ENCODE results near the gene OR10H4.
A peak's percentile ranks its signal among the peaks of the same experiment; 100 is the strongest.
"Not testable (repeated sequence)": the region's sequence is repeated elsewhere in the genome, so short reads cannot be mapped to it uniquely, and the experiment has no call there.

OR10H4 gene

DNA sequence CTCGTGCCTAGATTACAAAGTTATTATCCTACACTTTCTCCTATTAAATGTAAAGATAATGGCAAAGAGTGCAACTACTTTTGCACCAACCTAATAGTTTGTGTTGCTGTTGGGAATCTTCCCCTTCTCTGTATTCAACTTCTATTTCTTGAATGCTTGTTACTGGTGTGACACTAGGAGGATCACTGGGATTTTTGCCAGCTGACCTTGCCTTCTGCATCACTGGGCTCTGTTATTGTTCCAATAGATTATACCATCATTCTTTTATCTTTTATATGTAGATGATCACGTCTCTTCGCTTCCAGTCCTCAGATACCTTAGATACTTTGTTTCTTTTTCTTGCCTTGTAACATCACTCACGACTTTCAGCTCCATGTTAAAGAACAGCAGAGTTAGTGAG, 3.5 kb upstream of the OR10H4 start:
- DNase-seq, result no peak

DNA sequence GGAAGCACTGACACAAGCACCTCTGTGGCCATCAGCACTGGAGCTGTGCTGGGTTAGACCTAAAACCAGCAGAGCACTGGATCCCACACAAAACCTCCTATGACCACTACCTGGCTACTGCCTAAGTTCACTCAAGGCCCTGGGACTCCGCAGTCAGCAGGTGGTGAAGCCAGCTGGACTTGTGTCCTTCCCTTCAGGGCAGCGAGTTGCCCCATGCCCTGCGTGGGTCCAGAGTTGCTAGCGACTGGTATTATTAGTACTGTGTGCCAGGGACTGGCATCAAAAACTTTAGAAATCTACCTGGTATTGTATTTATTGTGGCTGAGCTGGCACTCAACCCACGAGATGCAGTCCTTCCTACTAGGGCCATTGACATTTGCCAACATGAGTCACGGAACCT, 6.0 kb downstream of the OR10H4 start:
- no peak for DNase-seq

DNA sequence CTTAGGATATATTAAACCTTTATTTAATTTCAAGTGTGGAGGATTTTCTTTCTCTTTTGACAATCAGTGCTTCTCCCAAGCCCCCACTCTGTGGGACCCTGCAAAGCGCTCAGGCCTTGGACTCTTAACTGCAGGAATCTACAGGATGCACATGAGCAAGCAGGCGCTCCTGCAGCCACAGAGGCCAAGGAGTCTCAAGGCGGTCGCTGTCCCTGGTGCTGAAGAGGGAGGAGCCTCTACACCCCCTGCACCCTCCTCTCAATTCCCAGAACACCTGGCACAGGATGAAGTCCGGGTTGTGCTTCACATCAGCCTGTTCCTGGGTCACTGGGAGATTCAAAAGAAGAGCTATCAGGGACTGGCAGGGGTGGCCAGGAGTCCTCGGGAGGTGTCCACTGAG, 13.5 kb downstream of the OR10H4 start:
- DNase-seq, result no peak

DNA sequence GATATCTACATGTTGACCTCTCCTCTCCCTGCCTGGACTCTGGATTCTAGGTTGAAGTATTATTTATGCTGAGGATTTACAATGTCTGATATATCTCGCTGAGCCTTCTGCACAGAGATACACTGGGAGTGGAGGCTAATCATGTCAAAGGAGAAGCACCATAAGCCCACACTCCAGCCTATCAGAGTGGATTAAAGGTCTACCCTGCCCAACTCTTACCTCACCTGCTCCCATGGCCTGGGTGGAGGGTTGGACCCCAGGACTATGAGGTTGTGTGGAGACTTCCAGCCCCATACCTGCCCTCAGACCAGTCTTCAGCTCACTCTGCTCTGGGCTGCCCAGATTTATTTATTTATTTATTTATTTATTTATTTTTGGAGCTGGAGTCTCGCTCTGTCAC, 15.4 kb downstream of the OR10H4 start:
- no peak for DNase-seq

DNA sequence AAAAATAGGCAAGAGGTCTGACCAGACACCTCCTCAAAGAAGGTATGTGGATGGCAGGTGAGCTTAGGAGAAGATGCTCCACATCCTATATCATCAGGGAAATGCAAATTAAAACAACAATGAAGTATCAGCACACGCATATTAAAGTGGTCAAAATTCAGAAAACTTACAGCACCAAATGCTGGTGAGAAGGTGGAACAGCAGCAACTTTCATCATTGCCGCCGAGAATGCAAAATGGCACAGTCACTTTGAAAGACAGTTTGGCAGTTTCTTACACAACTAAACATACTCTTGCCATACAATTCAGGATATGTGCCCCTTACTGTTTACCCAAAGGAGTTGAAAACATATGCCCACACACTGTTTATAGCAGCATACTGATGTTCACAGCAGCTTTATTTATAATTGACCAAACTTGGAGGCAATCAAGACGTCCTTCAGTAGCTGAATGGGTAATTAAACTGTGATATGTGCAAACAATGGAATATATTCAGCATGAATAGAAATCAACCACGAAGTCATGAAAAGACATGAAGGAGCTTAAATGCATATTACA, 22.5 kb downstream of the OR10H4 start:
- no peak for DNase-seq

DNA sequence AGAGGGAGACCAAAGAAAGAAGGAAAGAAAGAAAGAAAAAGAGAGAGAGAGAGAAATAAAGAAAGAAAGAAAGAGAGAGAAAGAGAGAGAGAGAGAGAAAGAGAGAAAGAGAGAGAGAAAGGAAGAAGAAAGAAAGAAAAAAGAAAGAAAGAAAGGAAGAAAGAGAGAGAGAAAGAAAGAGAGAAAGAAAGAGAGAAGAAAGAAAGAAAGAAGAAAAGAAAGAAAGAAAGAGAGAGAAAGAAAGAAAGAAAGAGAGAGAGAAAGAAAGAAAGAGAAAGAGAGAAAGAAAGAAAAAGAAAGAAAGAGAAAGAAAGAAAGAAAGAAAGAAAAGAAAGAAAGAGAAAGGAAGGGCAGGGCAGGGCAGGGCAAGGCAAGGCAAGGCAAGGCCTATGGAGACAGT, 23.2 kb downstream of the OR10H4 start:
- not testable (repeated sequence) for DNase-seq

DNA sequence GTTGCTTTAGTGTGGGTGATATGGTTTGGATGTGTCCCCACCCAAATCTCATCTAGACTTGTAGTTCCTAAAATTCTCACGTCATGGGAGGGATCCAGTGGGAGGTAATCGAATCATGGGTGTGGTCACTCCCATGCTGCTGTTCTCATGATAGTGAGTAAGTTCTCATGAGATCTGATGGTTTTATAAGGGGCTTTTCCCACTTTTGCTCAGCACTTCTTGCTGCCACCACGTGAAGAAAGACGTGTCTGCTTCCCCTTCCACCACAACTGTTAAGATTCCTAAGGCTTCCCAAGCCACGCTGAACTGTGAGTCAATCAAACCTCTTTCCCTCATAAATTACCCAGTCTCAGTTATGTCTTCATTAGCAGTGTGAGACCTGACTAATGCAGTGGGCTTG, 26.0 kb downstream of the OR10H4 start:
- DNase-seq, result no peak

DNA sequence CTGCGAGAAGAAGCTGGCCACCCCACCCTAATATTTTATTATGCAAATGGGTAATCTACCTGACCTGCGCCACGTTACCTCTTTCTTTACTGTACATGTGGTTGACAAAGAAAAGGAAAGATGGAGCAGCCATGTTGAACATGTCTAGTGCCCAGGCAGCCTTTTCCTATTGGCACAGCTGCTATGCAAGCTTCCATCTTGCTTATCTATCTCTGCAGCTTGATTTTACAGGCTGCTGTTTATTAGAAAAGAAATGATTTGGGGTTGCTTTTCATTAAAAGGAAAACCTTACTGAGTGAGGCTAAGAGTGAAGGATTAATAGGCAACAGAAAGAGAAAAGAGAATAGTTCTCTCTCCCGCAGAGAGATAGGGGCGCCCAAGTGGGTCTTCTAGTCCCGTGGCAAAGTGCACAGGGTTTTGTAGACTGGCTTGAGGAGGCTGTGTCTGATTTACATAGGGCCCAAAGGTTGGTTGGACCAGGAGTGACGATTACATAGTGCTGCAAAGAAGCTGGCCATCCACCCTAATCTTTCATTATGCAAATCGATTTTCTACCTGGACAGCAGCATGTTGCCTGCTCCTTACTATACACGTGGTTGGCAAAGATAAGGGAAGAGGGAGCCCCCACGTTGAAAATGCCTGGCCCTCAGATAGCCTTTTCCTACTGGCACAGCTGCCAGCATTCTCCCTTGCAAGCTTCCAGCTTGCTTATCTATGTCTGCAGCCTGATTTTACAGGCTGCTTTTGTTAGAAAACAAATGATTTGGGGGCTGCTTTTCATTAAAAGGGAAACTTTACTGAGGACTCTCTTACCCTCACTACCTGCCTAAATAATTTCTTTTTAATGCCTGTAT, 28.3 kb downstream of the OR10H4 start:
- no peak for DNase-seq

DNA sequence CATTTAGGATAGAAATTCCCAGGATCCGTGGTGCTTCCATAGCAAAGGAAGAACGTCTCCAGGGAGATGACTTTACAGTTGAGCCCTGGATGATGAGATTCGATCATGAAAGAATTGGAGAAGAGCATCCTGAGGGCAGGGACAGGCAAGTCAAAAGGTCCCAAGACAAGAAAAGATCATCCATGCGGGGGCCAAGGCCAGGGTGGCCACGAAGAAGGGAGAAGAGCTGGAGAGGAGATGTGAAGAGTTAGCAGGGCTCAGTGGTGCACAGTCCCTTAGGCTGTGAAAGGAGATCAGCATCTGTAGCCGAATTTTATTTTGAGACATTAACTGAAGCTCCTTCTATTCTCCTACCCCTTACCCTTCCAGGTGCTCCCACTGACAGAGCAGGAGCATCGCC, 28.9 kb downstream of the OR10H4 start:
- DNase-seq, result no peak

DNA sequence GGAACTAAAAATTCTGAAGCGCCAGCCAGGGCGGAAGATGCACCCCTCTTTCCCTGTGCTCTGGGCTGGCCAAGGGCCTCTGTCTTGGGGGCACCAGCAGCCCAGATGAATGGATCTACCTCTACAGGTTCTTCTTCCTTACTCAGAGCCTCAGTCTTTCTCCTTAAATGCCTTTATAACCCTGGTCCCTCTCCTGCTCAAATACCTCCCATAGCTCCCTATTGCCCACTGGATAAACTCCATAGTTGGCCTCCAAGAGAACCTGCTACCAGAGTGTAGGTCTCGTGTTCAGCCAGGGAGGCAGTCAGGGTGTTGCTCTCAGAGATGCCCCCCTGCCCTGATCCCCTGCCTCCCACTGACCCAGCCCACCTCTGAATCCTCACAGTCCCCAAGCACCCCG, 30.5 kb downstream of the OR10H4 start:
- DNase-seq, result no peak

DNA sequence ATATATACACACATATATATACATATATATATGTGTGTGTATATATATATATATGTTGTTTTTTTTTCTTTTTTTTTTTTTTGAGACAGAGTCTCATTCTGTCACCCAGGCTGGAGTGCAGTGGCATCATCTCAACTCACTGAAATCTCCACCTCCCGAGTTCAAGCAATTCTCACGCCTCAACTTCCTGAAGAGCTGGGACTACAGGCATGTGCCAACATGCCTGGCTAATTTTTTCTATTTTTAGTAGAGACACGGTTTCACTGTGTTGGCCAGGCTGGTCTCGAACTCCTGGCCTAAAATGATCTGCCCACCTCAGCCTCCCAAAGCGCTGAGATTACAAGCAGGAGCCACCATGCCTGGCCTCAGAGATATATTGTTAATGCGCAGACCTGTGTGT, 37.0 kb downstream of the OR10H4 start:
- not testable (repeated sequence) for DNase-seq

DNA sequence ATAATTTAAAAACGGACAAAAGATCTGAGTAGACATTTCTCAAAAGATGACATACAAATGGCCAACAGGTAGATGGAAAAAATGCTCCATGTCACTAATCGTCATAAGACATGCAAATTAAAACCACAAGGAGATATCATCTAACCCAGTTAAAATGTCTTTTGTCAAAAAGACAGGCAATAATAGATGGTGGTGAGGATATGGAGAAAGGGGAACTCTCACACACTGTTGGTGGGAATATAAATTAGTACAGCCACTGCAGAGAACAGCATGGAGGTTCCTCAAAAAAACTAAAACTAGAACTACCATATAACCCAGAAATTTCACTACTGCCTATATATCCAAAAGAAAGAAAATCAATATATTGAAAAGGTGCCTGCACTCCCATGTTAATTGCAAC, 37.9 kb downstream of the OR10H4 start:
- peak in 1 of 2 donors; percentile 10 for DNase-seq

DNA sequence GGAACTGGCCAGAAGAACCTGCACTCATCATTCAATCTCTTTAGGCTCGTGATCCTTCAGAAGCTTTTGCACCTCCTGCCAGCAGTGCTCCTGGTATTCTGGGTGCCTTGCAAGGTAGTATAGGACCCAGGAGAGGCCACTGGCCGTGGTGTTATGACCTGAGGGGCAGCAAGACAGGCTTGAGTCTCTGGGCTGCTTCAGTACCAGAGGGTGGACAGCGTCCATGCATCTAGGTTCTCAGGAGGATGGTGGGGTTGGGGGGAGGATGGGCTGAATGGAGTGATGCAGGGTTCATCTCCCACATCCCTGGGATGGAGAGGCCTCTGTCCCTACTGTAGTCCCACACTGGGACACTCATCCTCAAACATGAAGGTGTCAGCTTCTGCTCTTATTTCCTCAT, 41.1 kb downstream of the OR10H4 start:
- DNase-seq, result no peak

DNA sequence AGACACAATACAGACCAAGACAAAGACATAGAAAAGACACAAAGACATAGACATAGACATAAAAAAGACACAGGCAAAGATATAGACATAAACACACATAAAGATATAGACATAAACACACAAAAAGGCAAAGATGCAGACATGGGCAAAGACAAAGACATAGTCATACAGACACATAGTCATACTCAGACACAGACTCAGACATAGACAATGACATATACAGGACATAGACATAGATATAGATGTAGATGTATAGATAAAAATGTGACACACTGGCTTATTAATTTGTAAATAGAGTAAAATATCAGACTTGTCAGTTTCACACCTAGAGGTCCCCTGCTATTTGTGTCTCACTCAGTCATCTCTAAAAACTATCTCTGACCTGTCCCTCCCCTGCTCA, 42.8 kb downstream of the OR10H4 start:
- DNase-seq, result no peak

DNA sequence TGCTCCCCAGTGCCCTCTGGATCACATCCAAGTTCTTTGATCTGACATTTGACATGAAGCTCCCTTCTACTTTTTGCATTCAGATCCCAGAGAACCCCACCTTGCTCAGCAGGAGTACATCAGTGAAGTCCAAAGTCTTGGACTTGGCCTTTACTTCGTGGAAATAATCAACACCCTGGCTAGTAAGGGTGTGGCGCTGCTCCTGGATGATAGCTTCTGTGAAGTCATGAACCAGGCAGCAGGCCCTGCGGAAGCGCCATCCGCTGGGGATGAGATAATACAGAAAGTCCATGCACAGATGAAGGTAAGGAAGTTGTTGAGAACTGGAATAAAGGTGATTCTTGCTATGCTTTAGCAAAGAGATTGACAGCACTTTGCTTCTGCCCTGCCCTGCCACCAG, 43.2 kb downstream of the OR10H4 start:
- DNase-seq, result no peak

DNA sequence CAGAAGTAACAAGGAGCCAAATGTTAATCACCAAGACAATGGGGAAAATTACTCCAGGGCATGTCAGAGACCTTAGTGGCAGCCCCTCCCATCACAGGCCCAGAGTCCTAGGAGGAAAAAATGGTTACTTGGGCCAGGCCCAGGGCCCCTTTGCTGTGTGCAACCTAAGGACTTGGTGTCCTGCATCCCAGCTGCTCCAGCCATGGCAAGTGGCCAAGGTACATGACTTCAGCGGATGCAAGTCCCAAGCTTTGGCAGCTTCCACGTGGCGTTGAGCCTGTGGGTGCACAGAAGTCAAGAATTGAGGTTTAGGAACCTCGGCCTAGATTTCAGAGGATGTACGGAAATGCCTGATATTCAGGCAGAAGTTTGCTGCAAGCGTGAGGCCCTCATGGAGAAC, 46.7 kb downstream of the OR10H4 start:
- no peak for DNase-seq

DNA sequence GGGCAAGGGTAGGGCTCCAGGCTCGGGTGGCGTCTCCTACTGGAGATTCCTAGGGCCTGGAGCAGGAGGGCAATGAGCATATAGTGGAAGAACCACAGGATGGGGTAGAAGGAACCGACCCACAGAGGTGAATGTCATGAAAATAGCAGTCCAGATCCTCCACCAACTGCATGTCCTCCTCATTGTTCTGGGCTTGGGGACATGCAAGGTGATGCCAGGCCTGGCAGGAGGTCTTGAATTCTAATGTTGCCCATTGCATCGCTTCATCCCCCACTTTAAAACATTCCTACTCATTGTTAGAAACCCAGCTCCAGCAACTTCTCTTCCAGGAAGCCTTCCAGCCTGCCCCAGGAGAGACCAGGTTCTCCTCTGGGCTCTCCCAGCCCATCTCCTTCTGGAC, 49.4 kb downstream of the OR10H4 start:
- DNase-seq, result no peak
